ENCODE measurements around the gene FAAP20.

The FAAP20 gene

DNA sequence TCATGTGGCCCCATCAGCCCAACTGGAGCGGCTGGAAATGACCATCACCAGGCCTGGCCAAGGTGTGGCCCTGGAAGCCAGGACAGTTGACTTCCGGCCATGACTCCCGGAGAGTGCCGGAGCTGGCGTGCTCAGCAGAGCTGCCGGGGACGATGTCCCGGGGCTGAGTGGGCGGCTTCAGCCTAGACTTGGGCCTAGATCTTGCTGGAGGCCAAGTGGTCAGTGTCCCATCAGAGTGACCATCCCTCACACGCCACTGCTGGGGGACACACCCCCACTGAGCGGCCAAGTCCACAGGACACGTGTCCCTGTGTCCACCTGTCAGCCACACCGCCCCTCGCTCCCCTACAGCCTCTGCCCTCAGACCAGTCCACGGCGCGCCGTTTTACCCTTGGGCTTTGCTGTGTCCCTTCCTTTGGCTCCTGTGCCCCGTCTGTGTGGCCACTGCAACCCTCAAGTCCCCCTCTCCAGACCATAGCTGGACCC is 4.0 kb downstream of the FAAP20 start:
- Histone ChIP-seq H3K9me3 (replicated peaks; ENCODE audit: insufficient read depth, low read length) (no peaks in the 10 kb centered on the region), H3K9me2 (replicated peaks; ENCODE audit: insufficient read depth, low read length) (no peaks in the 10 kb centered on the region), H3K36me3 (replicated peaks; ENCODE audit: insufficient read depth, low read length) (no peaks in the 10 kb centered on the region), H3K4me3 (ENCODE audit: low read length) (no peak overlapping the region), H3K4me2 (ENCODE audit: low read depth, low read length) (no peak overlapping the region), H3K4me1 (ENCODE audit: low read length) (no peaks in the 10 kb centered on the region; the same call in 1 of the 2 replicates), H2AFZ (ENCODE audit: low read length) (no peak overlapping the region), H3K27ac (ENCODE audit: low read length) (no peak overlapping the region), H3K79me2 (ENCODE audit: low read length) (no peaks in the 10 kb centered on the region), H4K20me1 (ENCODE audit: insufficient read depth, low read length) (no peaks in the 10 kb centered on the region), H3F3A (ENCODE audit: insufficient read depth, low read length) (0 out of 2 replicates have a peak, but pooled peaks cover 3% of the 10 kb centered on the region), H3K27me3 (replicated peaks; ENCODE audit: insufficient read depth, low read length) (no peaks in the 10 kb centered on the region), H3K9ac (ENCODE audit: low read length) (no peak overlapping the region)
- no peak for DNase-seq
- TF ChIP-seq, protein P1, sequence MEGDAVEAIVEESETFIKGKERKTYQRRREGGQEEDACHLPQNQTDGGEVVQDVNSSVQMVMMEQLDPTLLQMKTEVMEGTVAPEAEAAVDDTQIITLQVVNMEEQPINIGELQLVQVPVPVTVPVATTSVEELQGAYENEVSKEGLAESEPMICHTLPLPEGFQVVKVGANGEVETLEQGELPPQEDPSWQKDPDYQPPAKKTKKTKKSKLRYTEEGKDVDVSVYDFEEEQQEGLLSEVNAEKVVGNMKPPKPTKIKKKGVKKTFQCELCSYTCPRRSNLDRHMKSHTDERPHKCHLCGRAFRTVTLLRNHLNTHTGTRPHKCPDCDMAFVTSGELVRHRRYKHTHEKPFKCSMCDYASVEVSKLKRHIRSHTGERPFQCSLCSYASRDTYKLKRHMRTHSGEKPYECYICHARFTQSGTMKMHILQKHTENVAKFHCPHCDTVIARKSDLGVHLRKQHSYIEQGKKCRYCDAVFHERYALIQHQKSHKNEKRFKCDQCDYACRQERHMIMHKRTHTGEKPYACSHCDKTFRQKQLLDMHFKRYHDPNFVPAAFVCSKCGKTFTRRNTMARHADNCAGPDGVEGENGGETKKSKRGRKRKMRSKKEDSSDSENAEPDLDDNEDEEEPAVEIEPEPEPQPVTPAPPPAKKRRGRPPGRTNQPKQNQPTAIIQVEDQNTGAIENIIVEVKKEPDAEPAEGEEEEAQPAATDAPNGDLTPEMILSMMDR (IDR thresholded peaks at IDR 0.05; ENCODE audit: low read length): no peak
- TF ChIP-seq EZH2 (optimal IDR thresholded peaks at IDR 0.05; ENCODE audit: low read depth, low read length): no peak
- no peak for TF ChIP-seq EZH2phosphoT487 (IDR thresholded peaks at IDR 0.05; ENCODE audit: low read length)

DNA sequence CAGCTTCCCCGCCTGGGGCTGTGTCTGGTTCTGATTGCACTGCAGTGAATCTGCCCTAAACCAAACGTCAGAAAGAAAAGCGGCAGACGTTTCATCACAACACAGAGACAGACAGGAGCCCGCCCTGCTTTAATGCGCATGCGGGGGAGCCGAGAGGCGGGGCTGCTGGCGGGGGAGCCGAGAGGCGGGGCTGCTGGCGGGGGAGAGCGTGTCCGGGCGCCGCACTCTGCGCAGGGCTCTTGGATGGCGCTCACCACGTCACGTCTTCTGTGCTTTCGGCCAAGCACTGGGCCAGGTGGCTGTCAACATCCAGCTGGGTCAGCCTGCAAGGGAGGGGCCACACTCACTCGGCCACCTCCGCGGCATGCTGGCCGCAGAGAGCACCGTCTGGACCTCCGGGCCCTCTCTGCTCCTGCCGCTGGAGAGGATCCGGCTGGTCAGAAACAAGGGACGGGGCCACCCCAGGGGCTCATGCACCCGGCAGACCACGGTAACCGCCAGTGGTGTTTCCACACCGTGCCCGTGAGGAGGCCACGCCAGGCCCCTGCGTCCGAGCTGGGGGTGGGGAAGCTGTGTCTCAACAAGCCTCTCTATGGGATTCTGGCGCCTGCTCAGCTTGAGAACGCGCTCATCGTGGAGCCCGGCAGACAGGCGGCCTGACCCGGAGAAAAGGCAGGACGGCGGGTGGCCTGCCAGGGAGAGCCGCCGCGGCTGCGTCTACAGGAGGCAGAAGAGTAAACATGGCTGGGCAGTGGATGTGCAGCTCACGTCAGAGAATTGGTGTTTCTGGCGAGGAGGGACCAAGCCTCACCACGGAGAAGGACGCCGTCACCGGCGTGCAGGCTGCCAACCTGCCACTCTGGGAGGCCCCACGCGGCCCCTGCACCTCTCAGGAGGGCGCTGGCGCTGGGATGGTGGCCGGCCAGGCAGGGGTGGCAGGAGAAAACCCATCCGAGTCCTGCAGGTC is 4.8 kb downstream of the FAAP20 start:
- Histone ChIP-seq H3K4me2 (ENCODE audit: low read depth, low read length) (peak overlapping the region; percentile 74), H3K4me3 (ENCODE audit: low read length) (peak overlapping the region; percentile 47), H3F3A (ENCODE audit: insufficient read depth, low read length) (no peaks in the 10 kb centered on the region), H3K4me1 (ENCODE audit: low read length) (no peaks in the 10 kb centered on the region), H3K79me2 (ENCODE audit: low read length) (no peaks in the 10 kb centered on the region), H3K9me2 (replicated peaks; ENCODE audit: insufficient read depth, low read length) (no peaks in the 10 kb centered on the region), H3K9ac (ENCODE audit: low read length) (peak overlapping the region; percentile 55; the same call in 1 of the 2 replicates), H3K9me3 (replicated peaks; ENCODE audit: insufficient read depth, low read length) (no peaks in the 10 kb centered on the region), H3K27me3 (replicated peaks; ENCODE audit: insufficient read depth, low read length) (peaks cover 3% of the 10 kb centered on the region; the same call in 1 of the 2 replicates), H3K36me3 (replicated peaks; ENCODE audit: insufficient read depth, low read length) (no peaks in the 10 kb centered on the region), H2AFZ (ENCODE audit: low read length) (peak overlapping the region; percentile 48), H3K27ac (ENCODE audit: low read length) (peak overlapping the region; percentile 25; the same call in 1 of the 2 replicates), H4K20me1 (ENCODE audit: insufficient read depth, low read length) (no peaks in the 10 kb centered on the region)
- no peak for TF ChIP-seq EZH2phosphoT487 (IDR thresholded peaks at IDR 0.05; ENCODE audit: low read length)
- TF ChIP-seq, protein P1 (IDR thresholded peaks at IDR 0.05; ENCODE audit: low read length): no peak
- no peak for TF ChIP-seq EZH2 (optimal IDR thresholded peaks at IDR 0.05; ENCODE audit: low read depth, low read length)
- peak; percentile 79 for DNase-seq

DNA sequence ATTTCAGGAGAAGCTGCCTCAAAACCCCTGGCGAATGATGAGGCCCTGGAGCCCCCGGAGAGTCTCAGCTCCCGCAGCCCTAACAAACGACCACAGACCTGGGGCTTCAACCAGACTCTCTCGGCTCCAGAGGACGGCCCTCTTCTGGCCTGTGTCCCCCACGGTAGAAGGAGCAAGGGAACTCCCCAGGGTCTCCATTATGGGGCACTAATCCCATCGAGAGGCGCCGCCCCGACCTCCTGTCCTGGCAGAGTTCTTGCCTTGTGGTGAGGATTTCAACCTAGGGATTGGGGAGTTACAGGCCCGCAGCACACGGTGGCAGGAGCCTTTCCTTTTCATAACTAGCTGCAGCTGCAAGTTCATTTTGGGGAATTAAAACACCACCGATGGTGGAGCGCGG is 6.2 kb downstream of the FAAP20 start:
- H3K9ac ChIP-seq (ENCODE audit: low read length): no peak overlapping the region
- H3K4me3 ChIP-seq (ENCODE audit: low read length): no peak overlapping the region
- no peak for TF ChIP-seq EZH2phosphoT487 (IDR thresholded peaks at IDR 0.05; ENCODE audit: low read length)
- TF ChIP-seq, protein P1 (IDR thresholded peaks at IDR 0.05; ENCODE audit: low read length): no peak
- no peak for TF ChIP-seq EZH2 (optimal IDR thresholded peaks at IDR 0.05; ENCODE audit: low read depth, low read length)
- no peak overlapping the region for H2AFZ ChIP-seq (ENCODE audit: low read length)
- H3K27me3 ChIP-seq (replicated peaks; ENCODE audit: insufficient read depth, low read length): peaks cover 17% of the 10 kb centered on the region
- DNase-seq: no peak
- no peak overlapping the region for H3K4me2 ChIP-seq (ENCODE audit: low read depth, low read length)
- no peak overlapping the region for H3K27ac ChIP-seq (ENCODE audit: low read length)
- H4K20me1 ChIP-seq (ENCODE audit: insufficient read depth, low read length): no peaks in the 10 kb centered on the region
- no peaks in the 10 kb centered on the region for H3K79me2 ChIP-seq (ENCODE audit: low read length)
- no peaks in the 10 kb centered on the region for H3F3A ChIP-seq (ENCODE audit: insufficient read depth, low read length)
- H3K36me3 ChIP-seq (replicated peaks; ENCODE audit: insufficient read depth, low read length): no peaks in the 10 kb centered on the region
- H3K9me2 ChIP-seq (replicated peaks; ENCODE audit: insufficient read depth, low read length): no peaks in the 10 kb centered on the region
- H3K9me3 ChIP-seq (replicated peaks; ENCODE audit: insufficient read depth, low read length): no peaks in the 10 kb centered on the region
- no peaks in the 10 kb centered on the region for H3K4me1 ChIP-seq (ENCODE audit: low read length)
